ENCODE results near the gene PDZD2.

PDZD2 gene

DNA sequence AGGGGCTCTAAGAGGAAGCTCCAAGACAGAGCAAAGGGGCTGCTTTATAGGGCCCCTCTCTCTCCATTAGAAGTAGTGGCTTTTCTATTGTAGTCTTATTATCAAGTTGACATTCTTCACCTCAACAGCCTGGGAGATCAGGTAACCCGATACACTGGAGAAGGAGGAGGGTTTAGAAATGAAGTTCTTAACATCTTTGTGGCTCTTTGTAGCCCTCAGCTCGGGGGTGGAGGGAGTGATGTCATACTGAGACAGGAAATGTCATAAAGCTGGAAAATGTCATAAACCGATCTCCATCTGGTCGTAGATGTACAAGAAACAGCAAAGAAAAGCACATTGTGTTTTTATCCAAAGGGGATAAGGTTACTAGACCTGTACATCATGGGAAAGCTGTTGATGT, 17.9 kb downstream of the PDZD2 start:
- H3K4me3 ChIP-seq (ENCODE audit: control insufficient read depth, low read depth, low read length) = no peak overlapping the region
- TF ChIP-seq, protein P1, sequence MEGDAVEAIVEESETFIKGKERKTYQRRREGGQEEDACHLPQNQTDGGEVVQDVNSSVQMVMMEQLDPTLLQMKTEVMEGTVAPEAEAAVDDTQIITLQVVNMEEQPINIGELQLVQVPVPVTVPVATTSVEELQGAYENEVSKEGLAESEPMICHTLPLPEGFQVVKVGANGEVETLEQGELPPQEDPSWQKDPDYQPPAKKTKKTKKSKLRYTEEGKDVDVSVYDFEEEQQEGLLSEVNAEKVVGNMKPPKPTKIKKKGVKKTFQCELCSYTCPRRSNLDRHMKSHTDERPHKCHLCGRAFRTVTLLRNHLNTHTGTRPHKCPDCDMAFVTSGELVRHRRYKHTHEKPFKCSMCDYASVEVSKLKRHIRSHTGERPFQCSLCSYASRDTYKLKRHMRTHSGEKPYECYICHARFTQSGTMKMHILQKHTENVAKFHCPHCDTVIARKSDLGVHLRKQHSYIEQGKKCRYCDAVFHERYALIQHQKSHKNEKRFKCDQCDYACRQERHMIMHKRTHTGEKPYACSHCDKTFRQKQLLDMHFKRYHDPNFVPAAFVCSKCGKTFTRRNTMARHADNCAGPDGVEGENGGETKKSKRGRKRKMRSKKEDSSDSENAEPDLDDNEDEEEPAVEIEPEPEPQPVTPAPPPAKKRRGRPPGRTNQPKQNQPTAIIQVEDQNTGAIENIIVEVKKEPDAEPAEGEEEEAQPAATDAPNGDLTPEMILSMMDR (IDR thresholded peaks at IDR 0.05; ENCODE audit: control insufficient read depth, insufficient read depth, low read depth, low read length, missing control alignments) = no peak
- DNase-seq (ENCODE audit: low read depth) = no peak

DNA sequence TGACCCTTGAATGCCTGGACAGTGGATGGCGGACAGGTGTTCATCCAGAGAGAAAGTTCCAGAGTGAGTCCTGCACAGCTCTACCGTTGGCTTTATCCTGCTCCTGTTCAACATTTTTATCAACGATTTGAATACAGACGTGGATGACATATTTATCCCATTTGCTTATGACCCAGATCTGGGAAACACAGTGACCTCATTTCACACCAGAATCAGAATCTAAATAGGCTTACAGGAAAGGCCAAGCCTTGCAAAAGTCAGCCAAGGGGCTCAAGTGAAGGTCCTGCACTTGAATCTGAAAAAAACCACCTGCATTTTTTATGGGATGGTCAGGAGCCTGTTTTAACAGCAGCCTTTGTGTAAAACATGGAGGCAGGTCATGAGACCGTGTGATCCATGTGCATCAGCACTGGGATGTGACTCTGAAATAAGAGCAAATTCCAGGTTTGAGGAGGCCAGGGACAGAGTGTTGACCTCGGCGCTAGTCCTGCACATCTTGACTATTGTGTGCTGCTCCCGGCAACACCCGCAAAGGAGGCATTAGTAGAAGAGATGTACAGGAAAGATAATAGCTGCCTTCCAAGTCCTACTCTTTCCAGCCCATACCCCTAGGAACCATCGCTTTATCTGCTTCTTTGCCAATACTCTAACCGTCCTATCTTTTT, 18.5 kb downstream of the PDZD2 start:
- TF ChIP-seq, protein P1 (IDR thresholded peaks at IDR 0.05; ENCODE audit: control insufficient read depth, insufficient read depth, low read depth, low read length, missing control alignments) = no peak
- no peak for DNase-seq (ENCODE audit: low read depth)
- H3K4me3 ChIP-seq (ENCODE audit: control insufficient read depth, low read depth, low read length) = no peak overlapping the region

DNA sequence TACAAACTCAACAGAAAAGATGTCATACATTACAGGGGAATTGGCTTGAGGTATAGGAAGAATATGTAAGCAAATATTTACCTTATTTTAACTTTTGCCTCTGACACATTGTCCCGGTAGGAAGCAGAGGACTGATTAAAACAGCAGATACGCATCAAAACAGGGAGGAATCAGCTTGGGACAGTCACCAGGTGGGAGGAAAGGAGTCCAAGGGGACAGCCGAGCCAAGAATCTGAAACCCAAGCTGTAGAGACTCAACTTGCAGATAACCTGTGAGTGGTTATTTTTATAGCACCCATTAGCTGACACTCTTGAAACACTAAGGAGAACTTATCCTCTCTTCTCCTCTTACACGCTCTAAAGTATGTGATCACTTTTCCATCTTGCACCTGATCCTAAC, 22.3 kb downstream of the PDZD2 start:
- DNase-seq (ENCODE audit: low read depth) = no peak
- TF ChIP-seq, protein P1 (IDR thresholded peaks at IDR 0.05; ENCODE audit: control insufficient read depth, insufficient read depth, low read depth, low read length, missing control alignments) = no peak
- no peak overlapping the region for H3K4me3 ChIP-seq (ENCODE audit: control insufficient read depth, low read depth, low read length)

DNA sequence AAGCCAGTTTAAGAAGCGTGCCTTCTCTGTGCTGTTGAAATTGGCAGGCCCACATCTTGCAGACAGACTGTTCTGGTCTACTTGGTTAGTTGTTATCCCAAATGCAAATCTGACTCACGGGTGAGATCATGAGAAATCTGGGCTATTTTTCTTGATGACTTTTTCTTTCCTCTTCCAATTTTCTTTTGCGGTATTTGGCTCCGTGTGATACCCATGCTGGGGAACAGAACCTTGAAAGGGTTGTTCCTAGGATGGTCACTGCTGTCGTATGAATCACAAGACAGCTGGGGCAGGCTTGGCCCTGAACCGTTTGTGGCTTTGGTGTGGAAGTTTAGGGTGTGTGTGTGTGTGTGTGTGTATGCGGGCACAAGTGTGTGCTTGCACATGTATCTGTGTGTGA, 24.6 kb downstream of the PDZD2 start:
- TF ChIP-seq, protein P1 (IDR thresholded peaks at IDR 0.05; ENCODE audit: control insufficient read depth, insufficient read depth, low read depth, low read length, missing control alignments) = no peak
- no peak overlapping the region for H3K4me3 ChIP-seq (ENCODE audit: control insufficient read depth, low read depth, low read length)
- DNase-seq (ENCODE audit: low read depth) = peak; percentile 28

DNA sequence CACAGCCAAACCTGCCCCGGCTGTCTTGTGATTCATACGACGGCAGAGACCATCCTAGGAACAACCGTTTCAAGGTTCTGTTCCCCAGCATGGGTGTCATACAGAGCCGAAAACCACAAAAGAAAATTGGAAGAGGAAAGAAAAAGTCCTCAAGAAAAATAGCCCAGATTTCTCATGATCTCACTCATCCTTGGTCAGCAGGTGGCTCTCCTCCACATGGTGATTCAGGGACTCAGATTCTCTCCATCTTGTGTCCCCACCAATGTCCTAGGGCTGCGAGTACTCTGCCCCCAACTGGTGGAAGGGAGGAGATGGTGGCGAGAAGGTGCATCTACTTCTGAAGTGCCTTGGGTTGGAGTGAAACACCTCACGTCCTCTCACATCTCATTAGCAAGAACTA, 25.6 kb downstream of the PDZD2 start:
- TF ChIP-seq, protein P1 (IDR thresholded peaks at IDR 0.05; ENCODE audit: control insufficient read depth, insufficient read depth, low read depth, low read length, missing control alignments) = no peak
- no peak overlapping the region for H3K4me3 ChIP-seq (ENCODE audit: control insufficient read depth, low read depth, low read length)
- no peak for DNase-seq (ENCODE audit: low read depth)

DNA sequence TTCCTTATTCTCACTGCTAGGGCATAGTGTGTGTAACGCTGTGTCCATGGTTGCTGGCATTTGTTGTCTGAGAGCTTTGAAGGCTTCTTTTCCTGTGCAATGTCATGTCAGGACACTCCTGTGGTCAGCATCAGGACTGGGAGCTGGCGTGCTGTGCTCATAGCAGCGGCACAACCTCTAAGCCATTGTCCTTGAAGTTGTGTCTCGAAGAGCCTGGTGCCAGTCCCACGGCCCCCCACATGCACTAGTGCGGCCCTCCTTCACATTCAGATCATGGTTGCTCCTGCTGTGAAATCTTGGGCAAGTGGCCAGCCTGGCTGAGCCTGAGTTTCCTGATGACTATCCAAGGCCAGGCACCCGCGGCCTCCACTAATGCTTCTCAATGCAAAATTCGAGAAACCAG, 32.4 kb downstream of the PDZD2 start:
- no peak overlapping the region for H3K4me3 ChIP-seq (ENCODE audit: control insufficient read depth, low read depth, low read length)
- TF ChIP-seq, protein P1 (IDR thresholded peaks at IDR 0.05; ENCODE audit: control insufficient read depth, insufficient read depth, low read depth, low read length, missing control alignments) = no peak
- DNase-seq (ENCODE audit: low read depth) = no peak
